ENCODE measurements around the gene AFG3L2. TPM values are rescaled to one million over a fixed set of nuclear protein-coding genes. Genes with fewer than 3 reads are reported as not detected.

The AFG3L2 gene
- total RNA-seq, 1 donor from 2014 or later: 47.7 TPM

- no peak for TF ChIP-seq CTCF (IDR thresholded peaks at IDR 0.05; ENCODE audit: unreplicated experiment)
- no peak for DNase-seq (ENCODE audit: low spot score in 2 of 2, unreplicated experiment in 2 of 2)
- H3K36me3 Mint-ChIP-seq: peaks cover 43% of the 10 kb centered on the region
- no peaks in the 10 kb centered on the region for H3K27me3 Mint-ChIP-seq (ENCODE audit: low read depth)
- H3K4me1 Mint-ChIP-seq: no peaks in the 10 kb centered on the region
- no peak overlapping the region for H3K4me3 Mint-ChIP-seq
- H3K27ac Mint-ChIP-seq: no peak overlapping the region
- H3K9me3 Mint-ChIP-seq: no peaks in the 10 kb centered on the region
Observed at GRCh38 chr18:12326711-12327460, 50.1 kb downstream of the AFG3L2 start.

- Mint-ChIP-seq H3K27me3 (ENCODE audit: low read depth) (no peaks in the 10 kb centered on the region), H3K36me3 (peaks cover 47% of the 10 kb centered on the region), H3K27ac (no peak overlapping the region), H3K4me1 (no peaks in the 10 kb centered on the region), H3K9me3 (no peaks in the 10 kb centered on the region), H3K4me3 (no peak overlapping the region)
- no peak for TF ChIP-seq CTCF (IDR thresholded peaks at IDR 0.05; ENCODE audit: unreplicated experiment)
- no peak for DNase-seq (ENCODE audit: low spot score in 2 of 2, unreplicated experiment in 2 of 2)
Observed at GRCh38 chr18:12325726-12326245, 51.2 kb downstream of the AFG3L2 start.

GRCh38 chr18:12324991-12325725 lies 51.9 kb downstream of the AFG3L2 start:
- TF ChIP-seq CTCF (IDR thresholded peaks at IDR 0.05; ENCODE audit: unreplicated experiment): no peak
- Mint-ChIP-seq H3K4me3 (no peak overlapping the region), H3K36me3 (peaks cover 47% of the 10 kb centered on the region), H3K4me1 (no peaks in the 10 kb centered on the region), H3K9me3 (no peaks in the 10 kb centered on the region), H3K27ac (no peak overlapping the region), H3K27me3 (ENCODE audit: low read depth) (no peaks in the 10 kb centered on the region)
- no peak for DNase-seq (ENCODE audit: low spot score in 2 of 2, unreplicated experiment in 2 of 2)

GRCh38 chr18:12321333-12321732 lies 55.7 kb downstream of the AFG3L2 start:
- Mint-ChIP-seq H3K4me3 (no peak overlapping the region), H3K27me3 (ENCODE audit: low read depth) (no peaks in the 10 kb centered on the region), H3K27ac (no peak overlapping the region), H3K36me3 (peaks cover 26% of the 10 kb centered on the region), H3K9me3 (no peaks in the 10 kb centered on the region), H3K4me1 (no peaks in the 10 kb centered on the region)
- DNase-seq (ENCODE audit: low spot score in 2 of 2, unreplicated experiment in 2 of 2): no peak
- no peak for TF ChIP-seq CTCF (IDR thresholded peaks at IDR 0.05; ENCODE audit: unreplicated experiment)

GRCh38 chr18:12318857-12319256 lies 58.2 kb downstream of the AFG3L2 start:
- DNase-seq (ENCODE audit: low spot score in 2 of 2, unreplicated experiment in 2 of 2): no peak
- TF ChIP-seq CTCF (IDR thresholded peaks at IDR 0.05; ENCODE audit: unreplicated experiment): no peak
- Mint-ChIP-seq H3K4me3 (no peak overlapping the region), H3K4me1 (no peaks in the 10 kb centered on the region), H3K27ac (no peak overlapping the region), H3K36me3 (peaks cover 13% of the 10 kb centered on the region), H3K27me3 (ENCODE audit: low read depth) (no peaks in the 10 kb centered on the region), H3K9me3 (no peaks in the 10 kb centered on the region)
